MCF 10A (cell line): ENCODE results near the gene GDI1. TPM values are rescaled to one million over a fixed set of nuclear protein-coding genes. Genes with fewer than 3 reads are reported as not detected.
A peak's percentile ranks its signal among the peaks of the same experiment; 100 is the strongest.

Experiments used
- BruUV-seq: library from RNA; stranded (reverse); fragments of 400-500 nt; replicated peaks from 2 replicates; lab custom pipeline; 2021; lab: Mats Ljungman, UMichigan
- CTCF ChIA-PET: fragments of 300-600 bp; sonication (Branson Sonifier 250); formaldehyde crosslinking; extraction: SDS; loops from one replicate; lab custom pipeline; 2021; ENCODE audit warnings: antibody characterized with exemption, inconsistent platforms; lab: Yijun Ruan, JAX
- POLR2A ChIA-PET: fragments of 300-600, 350-650 bp; sonication (Branson Sonifier 250); formaldehyde crosslinking; extraction: SDS; loops from one replicate; lab custom pipeline; 2020; ENCODE audit warnings: antibody characterized with exemption, inconsistent platforms; lab: Yijun Ruan, JAX
- DNase-seq: peaks from one replicate; pipeline ENCODE4 v3.0.0-alpha.2; 2018; ENCODE audit not compliant: unreplicated experiment
- H3K27ac Mint-ChIP-seq: one replicate; pipeline ENCODE4 v1.8.0; 2022; ENCODE audit warnings: mild to moderate bottlenecking, low read depth, mixed read lengths; ENCODE audit not compliant: unreplicated experiment
- H3K27me3 Mint-ChIP-seq: one replicate; pipeline ENCODE4 v1.8.0; 2022; ENCODE audit warnings: mixed read lengths; ENCODE audit not compliant: insufficient read depth, unreplicated experiment
- H3K36me3 Mint-ChIP-seq: one replicate; pipeline ENCODE4 v1.8.0; 2022; ENCODE audit warnings: mild to moderate bottlenecking, moderate library complexity, mixed read lengths; ENCODE audit not compliant: insufficient read depth, unreplicated experiment
- H3K4me1 Mint-ChIP-seq: one replicate; pipeline ENCODE4 v1.8.0; 2022; ENCODE audit warnings: mixed read lengths; ENCODE audit not compliant: insufficient read depth, unreplicated experiment
- H3K4me3 Mint-ChIP-seq: one replicate; pipeline ENCODE4 v1.8.0; 2022; ENCODE audit warnings: mild to moderate bottlenecking, moderate library complexity, mixed read lengths; ENCODE audit not compliant: unreplicated experiment
- H3K9me3 Mint-ChIP-seq: one replicate; pipeline ENCODE4 v1.8.0; 2022; ENCODE audit warnings: mixed read lengths; ENCODE audit not compliant: unreplicated experiment
- CTCF ChIP-seq: fragments of 200-600 bp; IDR thresholded peaks from one replicate; pipeline ENCODE4 v1.8.0; 2022; ENCODE audit warnings: antibody characterized with exemption, mild to moderate bottlenecking; ENCODE audit not compliant: unreplicated experiment
- intact Hi-C: fragments of 100-400 bp; cut with micrococcal nuclease; formaldehyde crosslinking; loops from 2 replicates; pipeline ENCODE4 v1.14.1; 2022
- total RNA-seq: library from RNA; stranded (reverse); gene quantifications from 2 replicates; pipeline ENCODE4 v1.2.3, GENCODE V29; 2022

GDI1 gene
- total RNA-seq, 1 experiment from 2014 or later, result 89.9 TPM

DNA sequence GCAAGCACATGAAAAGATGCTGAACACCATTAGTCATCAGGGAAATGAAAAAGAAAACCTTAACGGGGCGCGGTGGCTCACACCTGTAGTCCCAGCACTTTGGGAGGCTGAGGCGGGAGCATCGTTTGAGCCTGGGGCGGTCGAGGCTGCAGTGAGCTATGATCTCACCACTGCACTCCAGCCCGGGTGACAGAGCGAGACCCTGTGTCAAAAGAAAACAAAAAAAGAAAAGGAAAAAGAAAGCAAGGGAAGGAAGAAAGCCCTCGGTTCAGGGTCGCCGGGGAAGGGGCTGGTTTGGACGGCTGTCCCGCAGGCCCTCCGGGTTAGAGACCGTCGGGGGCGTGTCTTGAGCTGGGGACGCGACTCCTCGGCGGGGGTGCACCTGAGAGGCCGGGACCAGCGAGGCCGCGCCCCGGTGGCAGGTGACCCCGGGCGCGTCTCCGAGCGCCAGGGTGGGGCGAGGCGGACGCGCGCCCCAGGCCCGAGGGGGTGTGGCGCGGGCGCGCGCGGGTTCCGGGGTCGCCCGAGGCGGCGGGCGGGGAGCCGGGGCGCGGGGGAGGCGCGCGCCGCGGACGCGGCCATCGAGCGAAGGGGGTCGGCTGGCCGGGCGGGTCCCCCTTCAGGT lies 20.6 kb downstream of the GDI1 start:
- Mint-ChIP-seq H3K36me3 (peaks cover 11% of the 10 kb centered on the region), H3K27me3 (peaks cover 30% of the 10 kb centered on the region), H3K4me3 (peak overlapping the region; percentile 84), H3K27ac (peak overlapping the region; percentile 20), H3K9me3 (no peaks in the 10 kb centered on the region), H3K4me1 (peaks cover 10% of the 10 kb centered on the region)
- intact Hi-C loops, result no loop called here
- TF ChIP-seq CTCF, result no peak
- POLR2A ChIA-PET, result interaction anchor here (0.6 to 1.9 kb wide), 9 partner anchors 11 to 89 kb away, joined by 3 to 7 read pairs (median 3); partner anchors contain the start of genes FAM50A, LAGE3 and SLC10A3
- DNase-seq, result peak; percentile 25
- no TSS peak for BruUV-seq
- CTCF ChIA-PET, result no interaction called here

DNA sequence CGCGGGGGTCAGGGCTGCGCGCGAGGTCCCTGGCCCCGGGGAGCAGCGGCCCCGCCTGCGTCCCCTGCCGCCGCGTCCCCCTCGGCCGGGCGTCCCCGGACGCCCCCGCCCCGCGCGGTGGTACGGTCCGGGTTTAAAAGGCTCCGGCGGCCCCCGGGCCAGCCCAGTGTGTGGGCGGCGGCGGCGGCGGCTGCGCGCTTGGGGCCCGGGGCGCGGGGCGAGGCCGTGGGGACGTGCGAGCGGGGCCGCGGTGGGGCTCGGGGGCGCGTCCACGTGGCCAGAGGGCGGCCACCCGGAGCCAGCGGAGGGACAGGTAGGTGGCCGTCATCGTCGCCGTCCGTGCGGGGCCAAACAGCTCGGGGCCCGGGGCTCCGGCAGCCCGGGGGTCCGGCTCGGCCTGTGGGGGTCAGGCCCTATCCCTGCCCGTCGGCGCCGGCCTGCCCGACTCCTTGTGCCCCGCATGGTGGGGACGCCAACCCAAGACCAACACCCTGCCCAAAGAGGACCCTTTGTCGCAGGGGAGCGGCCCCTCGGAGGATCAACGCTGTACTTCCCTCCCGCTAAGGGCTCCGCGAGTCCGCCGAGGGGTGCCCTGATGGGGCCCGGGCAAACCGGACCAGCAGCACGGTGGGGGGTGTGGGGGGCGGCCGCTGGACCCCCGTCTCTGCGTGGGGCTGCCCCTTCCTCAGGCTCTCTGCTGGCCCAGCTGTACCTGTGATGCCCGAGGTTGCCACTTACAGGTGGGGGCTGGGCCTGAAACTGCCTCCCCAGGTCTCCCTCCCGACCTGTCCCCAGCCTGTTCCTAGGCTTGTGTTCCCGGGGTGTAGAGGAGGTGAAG lies 21.4 kb downstream of the GDI1 start, which contains the start of gene PLXNA3:
TSS of gene PLXNA3 (plus strand) at position 166 of the 838 bp plus-strand sequence. CDS start 1,903 bp downstream, outside the sequence.
- BruUV-seq, result no TSS peak
- TF ChIP-seq CTCF, result no peak
- ChIA-PET POLR2A (interaction anchor here (0.7 to 1.9 kb wide), 7 partner anchors 20 to 90 kb away, joined by 3 to 12 read pairs (median 5); partner anchors contain the start of genes ATP6AP1, FAM3A, LAGE3 and SLC10A3), CTCF (no interaction called here)
- peak within 1 kb of the TSS; percentile 20 for H3K27ac Mint-ChIP-seq
- intact Hi-C loops, result no loop called here
- peaks cover 10% of the 10 kb centered on the region for H3K4me1 Mint-ChIP-seq
- no peaks in the 10 kb centered on the region for H3K9me3 Mint-ChIP-seq
- peak; percentile 28 for DNase-seq
- peak within 1 kb of the TSS; percentile 84 for H3K4me3 Mint-ChIP-seq
- H3K27me3 Mint-ChIP-seq, result peaks cover 23% of the 10 kb centered on the region
- peaks cover 11% of the 10 kb centered on the region for H3K36me3 Mint-ChIP-seq

DNA sequence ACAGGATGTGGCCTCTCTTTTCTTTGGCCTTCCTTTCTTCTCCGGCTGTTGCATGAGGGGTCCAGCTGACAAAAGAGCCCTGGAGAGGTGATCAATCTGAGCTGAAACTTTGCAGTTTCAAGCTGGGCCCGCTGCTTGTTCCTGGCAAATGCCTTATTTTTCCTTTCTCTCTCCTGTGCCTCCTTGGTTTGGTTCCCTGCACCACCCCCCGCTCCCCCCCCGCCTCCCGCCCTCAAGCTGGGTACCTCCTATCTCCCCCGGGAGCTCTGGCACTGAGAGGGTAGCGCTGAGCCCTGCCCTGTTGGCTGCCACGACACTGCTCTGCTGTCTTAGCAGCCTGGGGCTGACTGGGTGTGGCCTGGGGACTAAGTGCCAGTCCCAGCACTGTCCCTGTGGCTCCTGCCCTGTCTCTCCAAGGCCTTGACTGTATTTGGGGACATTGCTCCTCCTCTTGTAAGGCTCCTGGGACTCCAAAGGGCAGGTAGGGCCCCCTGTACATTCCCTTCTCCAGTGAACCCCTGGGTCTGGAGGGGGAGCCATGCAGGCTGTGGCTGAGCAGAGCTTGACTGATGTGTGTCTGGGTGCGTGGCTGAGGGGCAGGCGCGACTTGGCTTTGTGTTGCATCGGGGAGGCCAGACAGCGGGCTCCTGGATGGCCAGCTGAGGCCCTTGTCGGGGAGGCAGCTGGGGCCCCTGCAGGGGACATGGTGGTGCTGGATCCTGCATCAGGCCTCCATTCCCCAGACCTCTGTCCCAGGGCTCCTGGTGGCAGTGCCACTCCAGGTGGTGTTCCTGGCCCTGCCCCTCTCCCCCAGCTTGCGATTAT lies 22.2 kb downstream of the GDI1 start:
- no peak for TF ChIP-seq CTCF
- intact Hi-C loops, result no loop called here
- H3K4me1 Mint-ChIP-seq, result peaks cover 10% of the 10 kb centered on the region
- peaks cover 11% of the 10 kb centered on the region for H3K36me3 Mint-ChIP-seq
- no TSS peak for BruUV-seq
- DNase-seq, result peak; percentile 29
- H3K9me3 Mint-ChIP-seq, result no peaks in the 10 kb centered on the region
- ChIA-PET CTCF (interaction anchor here (1.3 kb wide), 1 partner anchor 68 kb away, joined by 3 read pairs; no protein-coding TSS in a partner anchor), POLR2A (interaction anchor here (1.2 to 1.6 kb wide), 3 partner anchors 30 to 57 kb away, joined by 5 to 12 read pairs (median 7); partner anchors contain the start of genes ATP6AP1, FAM3A and SLC10A3)
- peak overlapping the region; percentile 70 for H3K4me3 Mint-ChIP-seq
- H3K27ac Mint-ChIP-seq, result no peak overlapping the region
- peaks cover 18% of the 10 kb centered on the region for H3K27me3 Mint-ChIP-seq
